CD4-positive, alpha-beta memory T cell (primary cell): ENCODE data around the gene AGBL4. TPM values are rescaled to one million over a fixed set of nuclear protein-coding genes. Genes with fewer than 3 reads are reported as not detected.
"Not testable (repeated sequence)": the region's sequence is repeated elsewhere in the genome, so short reads cannot be mapped to it uniquely, and the experiment has no call there.

Source experiments
- CTCF ChIA-PET: fragments of 350-600 bp; sonication (Branson Sonifier 250); formaldehyde crosslinking; loops from one replicate; lab custom pipeline; 2021; ENCODE audit warnings: inconsistent platforms; ENCODE audit not compliant: partially characterized antibody; lab: Charles Lee
- POLR2A ChIA-PET: fragments of 350-600 bp; sonication (Branson Sonifier 250); formaldehyde crosslinking; loops from one replicate; lab custom pipeline; 2021; ENCODE audit not compliant: partially characterized antibody; lab: Charles Lee
- DNase-seq, 5 donors: peaks; one replicate each; pipeline versions ENCODE4 v3.0.0 to v3.0.0-alpha.2; 2020 to 2022; ENCODE audit warnings: mixed read lengths in 1 of 5
- H3K27ac ChIP-seq: one replicate; pipeline ENCODE4 v1.7.0; 2013; ENCODE audit warnings: low read depth, low read length
- H3K27me3 ChIP-seq: 2 replicates; pipeline ENCODE4 v1.7.0; 2013; ENCODE audit warnings: mild to moderate bottlenecking, low read length, moderate library complexity; ENCODE audit not compliant: insufficient read depth
- H3K36me3 ChIP-seq: 2 replicates; pipeline ENCODE4 v1.7.0; 2013; ENCODE audit warnings: mild to moderate bottlenecking, low read length, moderate library complexity; ENCODE audit not compliant: insufficient read depth
- H3K4me1 ChIP-seq: 2 replicates; pipeline ENCODE4 v1.7.0; 2013; ENCODE audit warnings: mild to moderate bottlenecking, low read length, moderate library complexity; ENCODE audit not compliant: insufficient read depth
- H3K4me3 ChIP-seq, 2 donors: one replicate each; pipeline ENCODE4 v1.7.0; 2013; ENCODE audit warnings: low read length in 2 of 2, mild to moderate bottlenecking in 1 of 2
- H3K9me3 ChIP-seq, 2 donors: one replicate each; pipeline ENCODE4 v1.7.0; 2013; ENCODE audit warnings: low read length in 2 of 2, control low read depth in 1 of 2; ENCODE audit not compliant: control insufficient read depth in 1 of 2
- H3K27ac Mint-ChIP-seq, 7 donors: one replicate each; pipeline ENCODE4 v1.8.0; 2020 to 2021; ENCODE audit warnings: mixed read lengths in 7 of 7, mild to moderate bottlenecking in 6 of 7, inconsistent platforms in 3 of 7, moderate library complexity in 3 of 7
- H3K27me3 Mint-ChIP-seq, 2 donors: one replicate each; pipeline ENCODE4 v1.8.0; 2020 to 2021; ENCODE audit warnings: mixed read lengths in 2 of 2
- H3K36me3 Mint-ChIP-seq, 2 donors: one replicate each; pipeline ENCODE4 v1.8.0; 2020 to 2021; ENCODE audit warnings: mixed read lengths in 2 of 2, inconsistent platforms in 1 of 2, mild to moderate bottlenecking in 1 of 2
- H3K4me1 Mint-ChIP-seq, 4 donors: one replicate each; pipeline ENCODE4 v1.8.0; 2020 to 2021; ENCODE audit warnings: mixed read lengths in 4 of 4, mild to moderate bottlenecking in 1 of 4
- H3K4me3 Mint-ChIP-seq, 8 donors: one replicate each; pipeline ENCODE4 v1.8.0; 2020 to 2021; ENCODE audit warnings: mixed read lengths in 8 of 8, mild to moderate bottlenecking in 7 of 8, moderate library complexity in 6 of 8, inconsistent platforms in 3 of 8
- H3K9me3 Mint-ChIP-seq, 8 donors: one replicate each; pipeline ENCODE4 v1.8.0; 2020 to 2021; ENCODE audit warnings: mixed read lengths in 8 of 8, mild to moderate bottlenecking in 5 of 8, inconsistent platforms in 3 of 8, moderate library complexity in 1 of 8
- intact Hi-C: fragments of 100-400 bp; cut with micrococcal nuclease; formaldehyde crosslinking; loops from one replicate; pipeline ENCODE4 v1.15.1; 2023
- polyA plus RNA-seq, 2 donors: library from polyadenylated mRNA; unstranded; fragments of 300-500 nt; fragmentation: Illumina TruSeq; gene quantifications; one replicate each; pipeline ENCODE4 v1.2.3, GENCODE V29; 2021
- total RNA-seq, 2 experiments: library from RNA; stranded (reverse); gene quantifications; one replicate each; pipeline ENCODE4 v1.2.3, GENCODE V29; 2021

AGBL4 gene
- total and polyA plus RNA-seq, 4 experiments from 2014 or later: not detected

- intact Hi-C loops: no loop called here
- H3K36me3 Mint-ChIP-seq: no peaks in the 10 kb centered on the region
- H3K36me3 ChIP-seq: no peaks in the 10 kb centered on the region
- no peak for DNase-seq
- H3K27ac Mint-ChIP-seq: no peak overlapping the region
- H3K27me3 ChIP-seq: no peaks in the 10 kb centered on the region
- peaks cover 0 to 5% (median 0%) of the 10 kb centered on the region in 8 donors for H3K9me3 Mint-ChIP-seq
- POLR2A ChIA-PET: no interaction called here
- no peaks in the 10 kb centered on the region for H3K27me3 Mint-ChIP-seq
- H3K9me3 ChIP-seq: no peaks in the 10 kb centered on the region
- no peaks in the 10 kb centered on the region for H3K4me1 ChIP-seq
- H3K4me1 Mint-ChIP-seq: no peaks in the 10 kb centered on the region
- no peak overlapping the region for H3K4me3 Mint-ChIP-seq
- no peak overlapping the region for H3K4me3 ChIP-seq
- CTCF ChIA-PET: no interaction called here
- H3K27ac ChIP-seq: no peak overlapping the region
Measured at GRCh38 chr1:49333906-49334305, 689.8 kb downstream of the AGBL4 start.

- no peaks in the 10 kb centered on the region for H3K27me3 ChIP-seq
- H3K4me1 ChIP-seq: no peaks in the 10 kb centered on the region
- no peak overlapping the region for H3K4me3 ChIP-seq
- no peak for DNase-seq
- POLR2A ChIA-PET: no interaction called here
- Mint-ChIP-seq H3K36me3 (no peaks in the 10 kb centered on the region), H3K27ac (no peak overlapping the region), H3K27me3 (no peaks in the 10 kb centered on the region), H3K9me3 (peaks cover 0 to 7% (median 0%) of the 10 kb centered on the region in 8 donors), H3K4me3 (no peak overlapping the region), H3K4me1 (no peaks in the 10 kb centered on the region)
- H3K9me3 ChIP-seq: no peaks in the 10 kb centered on the region
- intact Hi-C loops: no loop called here
- no peak overlapping the region for H3K27ac ChIP-seq
- no peaks in the 10 kb centered on the region for H3K36me3 ChIP-seq
- CTCF ChIA-PET: no interaction called here
Measured at GRCh38 chr1:49331066-49331852, 692.5 kb downstream of the AGBL4 start.

GRCh38 chr1:49323925-49324540, 699.7 kb downstream of the AGBL4 start:
- DNase-seq: no peak
- no peak overlapping the region for H3K4me3 ChIP-seq
- no peak overlapping the region for H3K27ac ChIP-seq
- no peaks in the 10 kb centered on the region for H3K9me3 ChIP-seq
- Mint-ChIP-seq H3K4me1 (no peaks in the 10 kb centered on the region), H3K9me3 (peaks cover 0 to 4% (median 0%) of the 10 kb centered on the region in 8 donors), H3K36me3 (no peaks in the 10 kb centered on the region), H3K4me3 (no peak overlapping the region), H3K27me3 (no peaks in the 10 kb centered on the region), H3K27ac (no peak overlapping the region)
- CTCF ChIA-PET: no interaction called here
- intact Hi-C loops: no loop called here
- no peaks in the 10 kb centered on the region for H3K4me1 ChIP-seq
- no peaks in the 10 kb centered on the region for H3K27me3 ChIP-seq
- POLR2A ChIA-PET: no interaction called here
- no peaks in the 10 kb centered on the region for H3K36me3 ChIP-seq

- H3K9me3 Mint-ChIP-seq, H3K27me3 Mint-ChIP-seq, H3K4me3 ChIP-seq, H3K9me3 ChIP-seq, POLR2A ChIA-PET, H3K4me1 ChIP-seq, H3K27me3 ChIP-seq, H3K36me3 ChIP-seq, DNase-seq, H3K4me1 Mint-ChIP-seq, intact Hi-C loops, H3K36me3 Mint-ChIP-seq, CTCF ChIA-PET, H3K27ac Mint-ChIP-seq, H3K27ac ChIP-seq: not testable (repeated sequence)
- peak overlapping the region in 1 of 8 donors; percentile 1 for H3K4me3 Mint-ChIP-seq
Measured at GRCh38 chr1:49320493-49320892, 703.3 kb downstream of the AGBL4 start.

- Mint-ChIP-seq H3K36me3 (no peaks in the 10 kb centered on the region), H3K27me3 (no peaks in the 10 kb centered on the region), H3K27ac (no peak overlapping the region), H3K4me1 (no peaks in the 10 kb centered on the region), H3K9me3 (peaks cover 0 to 7% (median under 1%) of the 10 kb centered on the region in 8 donors), H3K4me3 (no peak overlapping the region)
- Histone ChIP-seq H3K27me3 (no peaks in the 10 kb centered on the region), H3K27ac (no peak overlapping the region), H3K4me1 (no peaks in the 10 kb centered on the region), H3K36me3 (no peaks in the 10 kb centered on the region), H3K4me3 (no peak overlapping the region), H3K9me3 (no peaks in the 10 kb centered on the region)
- CTCF ChIA-PET: no interaction called here
- no peak for DNase-seq
- POLR2A ChIA-PET: no interaction called here
- intact Hi-C loops: no loop called here
Measured at GRCh38 chr1:49319426-49319963, 704.3 kb downstream of the AGBL4 start.

GRCh38 chr1:49318218-49318617, 705.5 kb downstream of the AGBL4 start:
- Histone ChIP-seq H3K4me3 (no peak overlapping the region), H3K36me3 (no peaks in the 10 kb centered on the region), H3K9me3 (no peaks in the 10 kb centered on the region), H3K27me3 (no peaks in the 10 kb centered on the region), H3K4me1 (no peaks in the 10 kb centered on the region), H3K27ac (no peak overlapping the region)
- ChIA-PET POLR2A (no interaction called here), CTCF (no interaction called here)
- Mint-ChIP-seq H3K4me3 (no peak overlapping the region), H3K9me3 (peaks cover 0 to 9% (median 1%) of the 10 kb centered on the region in 8 donors), H3K27ac (no peak overlapping the region), H3K4me1 (no peaks in the 10 kb centered on the region), H3K36me3 (no peaks in the 10 kb centered on the region), H3K27me3 (no peaks in the 10 kb centered on the region)
- DNase-seq: no peak
- intact Hi-C loops: no loop called here

- intact Hi-C loops: no loop called here
- no peaks in the 10 kb centered on the region for H3K36me3 ChIP-seq
Measured at GRCh38 chr1:49307457-49307856, 716.3 kb downstream of the AGBL4 start.

More at GRCh38 chr1:49307457-49307856, 716.3 kb downstream of the AGBL4 start:
- no peaks in the 10 kb centered on the region for H3K9me3 ChIP-seq
- H3K4me1 ChIP-seq: no peaks in the 10 kb centered on the region
- no peaks in the 10 kb centered on the region for H3K4me1 Mint-ChIP-seq
- no peak for DNase-seq
- H3K4me3 ChIP-seq: no peak overlapping the region
- ChIA-PET POLR2A (no interaction called here), CTCF (no interaction called here)
- no peak overlapping the region for H3K27ac ChIP-seq
- no peaks in the 10 kb centered on the region for H3K36me3 Mint-ChIP-seq
- H3K27me3 ChIP-seq: no peaks in the 10 kb centered on the region
- no peak overlapping the region for H3K27ac Mint-ChIP-seq
- H3K4me3 Mint-ChIP-seq: no peak overlapping the region
- no peaks in the 10 kb centered on the region for H3K27me3 Mint-ChIP-seq
- peaks cover 2 to 12% (median 5%) of the 10 kb centered on the region in 8 donors for H3K9me3 Mint-ChIP-seq
